ENCODE data around the gene MAGEL2.
"Not testable (repeated sequence)": the region's sequence is repeated elsewhere in the genome, so short reads cannot be mapped to it uniquely, and the experiment has no call there.

The MAGEL2 gene

GRCh38 chr15:23628612-23629233, 18.9 kb downstream of the MAGEL2 start:
- H3K27ac ChIP-seq: no peak overlapping the region
- DNase-seq (ENCODE audit: low read depth, low spot score): no peak

- no peak overlapping the region for H3K27ac ChIP-seq
- no peak for DNase-seq (ENCODE audit: low read depth, low spot score)
Observed at GRCh38 chr15:23616536-23616935, 31.1 kb downstream of the MAGEL2 start.

GRCh38 chr15:23606226-23606625, 41.4 kb downstream of the MAGEL2 start:
- DNase-seq (ENCODE audit: low read depth, low spot score): no peak
- H3K27ac ChIP-seq: no peak overlapping the region

- H3K27ac ChIP-seq: no peak overlapping the region
- DNase-seq (ENCODE audit: low read depth, low spot score): no peak
Observed at GRCh38 chr15:23602124-23602523, 45.5 kb downstream of the MAGEL2 start.

- H3K27ac ChIP-seq: no peak overlapping the region
- DNase-seq (ENCODE audit: low read depth, low spot score): no peak
Observed at GRCh38 chr15:23599053-23599452, 48.6 kb downstream of the MAGEL2 start.

- H3K27ac ChIP-seq; DNase-seq (ENCODE audit: low read depth, low spot score): not testable (repeated sequence)
Observed at GRCh38 chr15:23597278-23597677, 50.4 kb downstream of the MAGEL2 start.

- H3K27ac ChIP-seq: no peak overlapping the region
- no peak for DNase-seq (ENCODE audit: low read depth, low spot score)
Observed at GRCh38 chr15:23596736-23597135, 50.9 kb downstream of the MAGEL2 start.

- no peak overlapping the region for H3K27ac ChIP-seq
- no peak for DNase-seq (ENCODE audit: low read depth, low spot score)
Observed at GRCh38 chr15:23595368-23595767, 52.3 kb downstream of the MAGEL2 start.

- H3K27ac ChIP-seq: no peak overlapping the region
- no peak for DNase-seq (ENCODE audit: low read depth, low spot score)
Observed at GRCh38 chr15:23594252-23594770, 53.4 kb downstream of the MAGEL2 start.

Data from epithelial cell of prostate (primary cell).